ENCODE measurements around the gene COQ10A. TPM values are rescaled to one million over a fixed set of nuclear protein-coding genes. Genes with fewer than 3 reads are reported as not detected.

The COQ10A gene
- total and polyA plus RNA-seq, 2 donors (not counting 3 experiments of a cell fraction or from before 2014, with no cell fraction given) = 14.7 to 32.4 TPM

- CTCF ChIA-PET = interaction anchor here (1.3 to 1.5 kb wide), 2 partner anchors 13 to 24 kb away, joined by 3 to 4 read pairs; no protein-coding TSS in a partner anchor
- dilution Hi-C loops (cut with MboI; ENCODE audit: extremely low pct_ligation_motif_present, low sequenced_read_pairs) (no loop called here), intact Hi-C loops (cut with micrococcal nuclease) (no loop called here)
- H3K36me3 ChIP-seq (ENCODE audit: control insufficient read depth in 2 of 2, extremely low read depth in 1 of 2, insufficient read depth in 2 of 2, low read length in 2 of 2) = peaks cover 0 to 2% of the 10 kb centered on the region in 2 experiments
- no peaks in the 10 kb centered on the region for H3K27me3 ChIP-seq (ENCODE audit: control insufficient read depth in 2 of 2, insufficient read depth in 2 of 2, low read length in 2 of 2)
- H3K4me2 ChIP-seq (ENCODE audit: insufficient read depth, low read length) = no peak within 1 kb of the TSS
- no peak within 1 kb of the TSS for H3K9ac ChIP-seq (replicated peaks; ENCODE audit: extremely low read depth, insufficient read depth, low read length)
- H3K79me2 ChIP-seq (ENCODE audit: control insufficient read depth, insufficient read depth, low read length) = no peaks in the 10 kb centered on the region
- DNase-seq (ENCODE audit: low read depth, low spot score) = no peak
- no peaks in the 10 kb centered on the region for H3K4me1 ChIP-seq (ENCODE audit: control insufficient read depth, extremely low read depth, insufficient read depth, low read length)
- POLR2A ChIA-PET = no interaction called here
- FAIRE-seq = no peak
- no peak within 1 kb of the TSS for H3K27ac ChIP-seq (ENCODE audit: insufficient read depth, low read depth, low read length)
- no TSS peak for BruUV-seq (replicated peaks)
- H3K9me3 ChIP-seq (replicated peaks; ENCODE audit: control insufficient read depth, insufficient read depth, low read length) = no peaks in the 10 kb centered on the region
- H3K4me3 ChIP-seq (replicated peaks in 1 of 3; ENCODE audit: insufficient read depth in 1 of 3, low read depth in 1 of 3, low read length in 3 of 3) = no peak within 1 kb of the TSS
- H3K9me1 ChIP-seq (replicated peaks; ENCODE audit: control insufficient read depth, extremely low read depth, insufficient read depth, low read length) = no peaks in the 10 kb centered on the region
- H4K20me1 ChIP-seq (replicated peaks; ENCODE audit: control insufficient read depth, extremely low read depth, insufficient read depth, low read length) = no peaks in the 10 kb centered on the region
- H2AFZ ChIP-seq (ENCODE audit: low read depth, low read length) = no peak within 1 kb of the TSS
- TF ChIP-seq EZH2 (IDR thresholded peaks at IDR 0.05; ENCODE audit: borderline replicate concordance, low read depth, low read length, severe bottlenecking) = no peak
Measured at GRCh38 chr12:56229916-56230431, 36.8 kb upstream of the COQ10A start, which contains the start of gene SLC39A5. Gene SLC39A5 (plus strand): TSS chr12:56230051. CDS start chr12:56231275, 1,224 bp downstream.

GRCh38 chr12:56230432-56231183 is 36.1 kb upstream of the COQ10A start:
- TF ChIP-seq POLR2A (IDR thresholded peaks at IDR 0.05; ENCODE audit: low read depth, low read length) (no peak), JUN (IDR thresholded peaks at IDR 0.05; ENCODE audit: borderline replicate concordance, insufficient read depth, insufficient read length, low read depth) (no peak), FOS (IDR thresholded peaks at IDR 0.05; ENCODE audit: borderline replicate concordance, insufficient read depth, low read length) (no peak), POLR2AphosphoS5 (IDR thresholded peaks at IDR 0.05; ENCODE audit: insufficient read depth, low read depth, low read length) (no peak), GATA2 (IDR thresholded peaks at IDR 0.05; ENCODE audit: insufficient read depth, insufficient read length, low read depth, low read length) (no peak), MYC (IDR thresholded peaks at IDR 0.05; ENCODE audit: low read depth, low read length) (no peak), EZH2 (IDR thresholded peaks at IDR 0.05; ENCODE audit: borderline replicate concordance, low read depth, low read length, severe bottlenecking) (no peak)
- TF ChIP-seq, protein P1, sequence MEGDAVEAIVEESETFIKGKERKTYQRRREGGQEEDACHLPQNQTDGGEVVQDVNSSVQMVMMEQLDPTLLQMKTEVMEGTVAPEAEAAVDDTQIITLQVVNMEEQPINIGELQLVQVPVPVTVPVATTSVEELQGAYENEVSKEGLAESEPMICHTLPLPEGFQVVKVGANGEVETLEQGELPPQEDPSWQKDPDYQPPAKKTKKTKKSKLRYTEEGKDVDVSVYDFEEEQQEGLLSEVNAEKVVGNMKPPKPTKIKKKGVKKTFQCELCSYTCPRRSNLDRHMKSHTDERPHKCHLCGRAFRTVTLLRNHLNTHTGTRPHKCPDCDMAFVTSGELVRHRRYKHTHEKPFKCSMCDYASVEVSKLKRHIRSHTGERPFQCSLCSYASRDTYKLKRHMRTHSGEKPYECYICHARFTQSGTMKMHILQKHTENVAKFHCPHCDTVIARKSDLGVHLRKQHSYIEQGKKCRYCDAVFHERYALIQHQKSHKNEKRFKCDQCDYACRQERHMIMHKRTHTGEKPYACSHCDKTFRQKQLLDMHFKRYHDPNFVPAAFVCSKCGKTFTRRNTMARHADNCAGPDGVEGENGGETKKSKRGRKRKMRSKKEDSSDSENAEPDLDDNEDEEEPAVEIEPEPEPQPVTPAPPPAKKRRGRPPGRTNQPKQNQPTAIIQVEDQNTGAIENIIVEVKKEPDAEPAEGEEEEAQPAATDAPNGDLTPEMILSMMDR (IDR thresholded peaks at IDR 0.05; ENCODE audit: extremely low read depth in 1 of 2, insufficient read depth in 1 of 2, low read depth in 1 of 2, low read length in 2 of 2) = no peak
- TF ChIP-seq, protein P2, sequence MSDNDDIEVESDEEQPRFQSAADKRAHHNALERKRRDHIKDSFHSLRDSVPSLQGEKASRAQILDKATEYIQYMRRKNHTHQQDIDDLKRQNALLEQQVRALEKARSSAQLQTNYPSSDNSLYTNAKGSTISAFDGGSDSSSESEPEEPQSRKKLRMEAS (IDR thresholded peaks at IDR 0.05; ENCODE audit: insufficient read depth, insufficient read length) = no peak
- ChIA-PET POLR2A (no interaction called here), CTCF (interaction anchor here (0.5 to 1.3 kb wide), 3 partner anchors 21 to 106 kb away, joined by 3 to 4 read pairs (median 3); no protein-coding TSS in a partner anchor)
- Histone ChIP-seq H4K20me1 (replicated peaks; ENCODE audit: control insufficient read depth, extremely low read depth, insufficient read depth, low read length) (no peaks in the 10 kb centered on the region), H3K9me3 (replicated peaks; ENCODE audit: control insufficient read depth, insufficient read depth, low read length) (no peaks in the 10 kb centered on the region), H3K4me1 (ENCODE audit: control insufficient read depth, extremely low read depth, insufficient read depth, low read length) (no peaks in the 10 kb centered on the region), H3K79me2 (ENCODE audit: control insufficient read depth, insufficient read depth, low read length) (no peaks in the 10 kb centered on the region), H3K27ac (ENCODE audit: insufficient read depth, low read depth, low read length) (no peak overlapping the region), H3K9me1 (replicated peaks; ENCODE audit: control insufficient read depth, extremely low read depth, insufficient read depth, low read length) (no peaks in the 10 kb centered on the region), H3K36me3 (ENCODE audit: control insufficient read depth in 2 of 2, extremely low read depth in 1 of 2, insufficient read depth in 2 of 2, low read length in 2 of 2) (peaks cover 0 to 2% of the 10 kb centered on the region in 2 experiments), H2AFZ (ENCODE audit: low read depth, low read length) (no peak overlapping the region), H3K27me3 (ENCODE audit: control insufficient read depth in 2 of 2, insufficient read depth in 2 of 2, low read length in 2 of 2) (no peaks in the 10 kb centered on the region), H3K4me3 (replicated peaks in 1 of 3; ENCODE audit: insufficient read depth in 1 of 3, low read depth in 1 of 3, low read length in 3 of 3) (no peak overlapping the region), H3K4me2 (ENCODE audit: insufficient read depth, low read length) (no peak overlapping the region), H3K9ac (replicated peaks; ENCODE audit: extremely low read depth, insufficient read depth, low read length) (no peak overlapping the region)
- no TSS peak for BruUV-seq (replicated peaks)
- DNase-seq (ENCODE audit: low read depth, low spot score) = no peak
- FAIRE-seq = no peak
- dilution Hi-C loops (cut with MboI; ENCODE audit: extremely low pct_ligation_motif_present, low sequenced_read_pairs) = no loop called here
- intact Hi-C loops (cut with micrococcal nuclease) = no loop called here

Data from endothelial cell of umbilical vein (primary cell).